ENCODE data around the gene PKD1L1.

The PKD1L1 gene

GRCh38 chr7:47833211-47833610 is 115.1 kb downstream of the PKD1L1 start:
- no peak for TF ChIP-seq CTCF (IDR thresholded peaks at IDR 0.05)
- no peak overlapping the region for H3K27ac ChIP-seq

- no peak overlapping the region for H3K27ac ChIP-seq
- TF ChIP-seq CTCF (IDR thresholded peaks at IDR 0.05), result no peak
- TF ChIP-seq ZFX (IDR thresholded peaks at IDR 0.05; ENCODE audit: borderline replicate concordance), result no peak
Observed at GRCh38 chr7:47832105-47832715, 116.1 kb downstream of the PKD1L1 start.

- no peak overlapping the region for H3K27ac ChIP-seq
- TF ChIP-seq CTCF (IDR thresholded peaks at IDR 0.05) (no peak), ZFX (IDR thresholded peaks at IDR 0.05; ENCODE audit: borderline replicate concordance) (no peak)
Observed at GRCh38 chr7:47830015-47830414, 118.3 kb downstream of the PKD1L1 start.

- H3K27ac ChIP-seq, result no peak overlapping the region
- no peak for TF ChIP-seq ZFX (IDR thresholded peaks at IDR 0.05; ENCODE audit: borderline replicate concordance)
- no peak for TF ChIP-seq CTCF (IDR thresholded peaks at IDR 0.05)
Observed at GRCh38 chr7:47827871-47828270, 120.4 kb downstream of the PKD1L1 start.

- no peak for TF ChIP-seq ZFX (IDR thresholded peaks at IDR 0.05; ENCODE audit: borderline replicate concordance)
- TF ChIP-seq CTCF (IDR thresholded peaks at IDR 0.05), result no peak
- no peak overlapping the region for H3K27ac ChIP-seq
Observed at GRCh38 chr7:47827351-47827756, 120.9 kb downstream of the PKD1L1 start.

- TF ChIP-seq CTCF (IDR thresholded peaks at IDR 0.05), result no peak
- H3K27ac ChIP-seq, result no peak overlapping the region
Observed at GRCh38 chr7:47826754-47827153, 121.5 kb downstream of the PKD1L1 start.

- H3K27ac ChIP-seq, result no peak overlapping the region
- TF ChIP-seq ZFX (IDR thresholded peaks at IDR 0.05; ENCODE audit: borderline replicate concordance) (no peak), CTCF (IDR thresholded peaks at IDR 0.05) (peak; percentile 73)
Observed at GRCh38 chr7:47819607-47819920, 128.7 kb downstream of the PKD1L1 start.

All from 22Rv1 (cell line).